Fibroblast of pulmonary artery (primary cell): ENCODE data around the gene TRAF3IP3.

Experiments
- DNase-seq: peaks from one replicate; pipeline ENCODE4 v3.0.0-alpha.2; 2010; ENCODE audit warnings: low read depth
- H3K4me3 ChIP-seq: replicated peaks from 2 replicates; pipeline ENCODE4 v1.5.1; 2011; ENCODE audit warnings: low read depth, mild to moderate bottlenecking, control low read depth, low read length, moderate library complexity
- CTCF ChIP-seq: IDR thresholded peaks from 2 replicates; pipeline ENCODE4 v1.5.1; 2011; ENCODE audit warnings: mild to moderate bottlenecking, control low read depth, low read length, inconsistent platforms; ENCODE audit errors: missing control alignments

TRAF3IP3 gene

GRCh38 chr1:209769971-209770370 is 14.1 kb downstream of the TRAF3IP3 start:
- no peak overlapping the region for H3K4me3 ChIP-seq
- peak; percentile 36 for DNase-seq

GRCh38 chr1:209770636-209771415 is 15.0 kb downstream of the TRAF3IP3 start:
- no peak for TF ChIP-seq CTCF
- no peak for DNase-seq
- H3K4me3 ChIP-seq, result no peak overlapping the region

More at GRCh38 chr1:209769971-209770370, 14.1 kb downstream of the TRAF3IP3 start:
- TF ChIP-seq CTCF, result no peak

- no peak for DNase-seq
- TF ChIP-seq CTCF, result no peak
- no peak overlapping the region for H3K4me3 ChIP-seq
Observed at GRCh38 chr1:209772126-209772525, 16.3 kb downstream of the TRAF3IP3 start.

GRCh38 chr1:209774592-209774991 is 18.7 kb downstream of the TRAF3IP3 start:
- no peak for DNase-seq
- no peak overlapping the region for H3K4me3 ChIP-seq
- TF ChIP-seq CTCF, result no peak

- DNase-seq, result no peak
- H3K4me3 ChIP-seq, result no peak overlapping the region
Observed at GRCh38 chr1:209775678-209776077, 19.8 kb downstream of the TRAF3IP3 start.

GRCh38 chr1:209777587-209777986 is 21.7 kb downstream of the TRAF3IP3 start:
- H3K4me3 ChIP-seq, result no peak overlapping the region
- TF ChIP-seq CTCF, result no peak
- no peak for DNase-seq

More at GRCh38 chr1:209775678-209776077, 19.8 kb downstream of the TRAF3IP3 start:
- no peak for TF ChIP-seq CTCF

- DNase-seq, result no peak
- TF ChIP-seq CTCF, result no peak
- H3K4me3 ChIP-seq, result no peak overlapping the region
Observed at GRCh38 chr1:209778102-209778501, 22.2 kb downstream of the TRAF3IP3 start.
